DND-41 (cell line): ENCODE measurements around the gene CALML6.
A peak's percentile ranks its signal among the peaks of the same experiment; 100 is the strongest.

Source experiments
- ATAC-seq: fragments of 200-7000 bp; cut with Tn5 transposase; 3 replicates; pipeline ENCODE4 v1.9.1; 2021; ENCODE audit warnings: low read depth; ENCODE audit not compliant: insufficient read depth
- DNase-seq: peaks from one replicate; pipeline ENCODE4 v3.0.0-alpha.2; 2020
- H2AFZ ChIP-seq: 2 replicates; pipeline ENCODE4 v1.6.0; 2012; ENCODE audit warnings: low read depth, low read length
- H3K27ac ChIP-seq: 2 replicates; pipeline ENCODE4 v1.5.1; 2012; ENCODE audit warnings: low read length, inconsistent platforms
- H3K27me3 ChIP-seq: fragments of 200-600 bp; sonication (generic); 2 replicates; pipeline ENCODE4 v1.6.0; 2012; ENCODE audit warnings: low read length, mild to moderate bottlenecking, inconsistent platforms; ENCODE audit not compliant: insufficient read depth, poor library complexity
- H3K36me3 ChIP-seq: 2 replicates; pipeline ENCODE4 v1.5.1; 2012; ENCODE audit warnings: low read length, inconsistent platforms; ENCODE audit not compliant: insufficient read depth
- H3K4me1 ChIP-seq: 2 replicates; pipeline ENCODE4 v1.5.1; 2012; ENCODE audit warnings: mild to moderate bottlenecking, low read length; ENCODE audit not compliant: insufficient read depth
- H3K4me2 ChIP-seq: 2 replicates; pipeline ENCODE4 v1.6.0; 2012; ENCODE audit warnings: mild to moderate bottlenecking, moderate library complexity, low read length, inconsistent platforms; ENCODE audit not compliant: insufficient read depth
- H3K4me3 ChIP-seq, 2 experiments: fragments of 200-600 bp in 1 of 2; shearing (Covaris generic) in 1 of 2; 2 replicates each; pipeline ENCODE4 v1.5.1; 2012 to 2016; ENCODE audit warnings: inconsistent platforms in 2 of 2, low read length in 2 of 2, mild to moderate bottlenecking in 2 of 2, low read depth in 1 of 2, moderate library complexity in 1 of 2
- H3K79me2 ChIP-seq: 2 replicates; pipeline ENCODE4 v1.6.0; 2012; ENCODE audit warnings: low read length, inconsistent platforms; ENCODE audit not compliant: insufficient read depth
- H3K9ac ChIP-seq: 2 replicates; pipeline ENCODE4 v1.6.0; 2012; ENCODE audit warnings: low read depth, mild to moderate bottlenecking, inconsistent platforms, low read length, moderate library complexity
- H3K9me3 ChIP-seq: 2 replicates; pipeline ENCODE4 v1.5.1; 2012; ENCODE audit warnings: low read length, moderate library complexity, mild to moderate bottlenecking, inconsistent platforms; ENCODE audit not compliant: insufficient read depth, severe bottlenecking
- H4K20me1 ChIP-seq: 2 replicates; pipeline ENCODE4 v1.6.0; 2012; ENCODE audit warnings: low read length; ENCODE audit not compliant: insufficient read depth
- EZH2 ChIP-seq: IDR thresholded peaks from 3 replicates; pipeline ENCODE4 v1.6.1; 2012; ENCODE audit warnings: borderline replicate concordance, low read depth, mild to moderate bottlenecking, moderate library complexity, low read length, inconsistent platforms; ENCODE audit not compliant: severe bottlenecking
- TF ChIP-seq, protein P1 (sequence below): IDR thresholded peaks from 2 replicates; pipeline ENCODE4 v1.5.1; 2012; ENCODE audit warnings: borderline replicate concordance, low read length, moderate library complexity, mild to moderate bottlenecking; ENCODE audit not compliant: poor library complexity, severe bottlenecking; ENCODE audit errors: extremely low read depth

Gene CALML6

DNA sequence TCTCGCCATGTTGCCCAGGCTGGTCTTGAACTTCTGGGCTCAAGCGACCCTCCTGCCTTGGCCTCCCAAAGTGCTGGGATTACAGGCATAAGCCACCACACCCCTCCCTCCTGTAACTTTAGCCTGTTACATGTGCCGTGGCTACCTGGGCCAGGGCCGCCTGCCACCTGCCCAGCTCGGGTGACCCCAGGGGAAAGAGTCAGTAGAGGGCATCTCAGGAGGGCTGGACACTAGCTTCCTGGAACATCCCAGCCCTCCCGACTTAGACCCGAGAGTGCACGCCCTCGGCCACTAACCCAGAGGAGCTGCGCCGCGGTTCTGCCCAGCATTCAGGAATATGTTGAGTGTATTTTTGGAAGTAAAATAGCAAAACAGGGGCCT is 44.4 kb downstream of the CALML6 start:
- Histone ChIP-seq H3K27me3 (no peaks in the 10 kb centered on the region), H3K4me1 (no peaks in the 10 kb centered on the region), H4K20me1 (peaks cover 5% of the 10 kb centered on the region; the same call in 1 of the 2 replicates), H3K36me3 (no peaks in the 10 kb centered on the region), H3K9me3 (no peaks in the 10 kb centered on the region), H3K9ac (no peak overlapping the region), H3K79me2 (no peaks in the 10 kb centered on the region), H3K4me2 (no peak overlapping the region), H3K27ac (no peak overlapping the region), H3K4me3 (no peak overlapping the region), H2AFZ (no peak overlapping the region)
- ATAC-seq (no peak), DNase-seq (no peak)
- TF ChIP-seq, protein P1, sequence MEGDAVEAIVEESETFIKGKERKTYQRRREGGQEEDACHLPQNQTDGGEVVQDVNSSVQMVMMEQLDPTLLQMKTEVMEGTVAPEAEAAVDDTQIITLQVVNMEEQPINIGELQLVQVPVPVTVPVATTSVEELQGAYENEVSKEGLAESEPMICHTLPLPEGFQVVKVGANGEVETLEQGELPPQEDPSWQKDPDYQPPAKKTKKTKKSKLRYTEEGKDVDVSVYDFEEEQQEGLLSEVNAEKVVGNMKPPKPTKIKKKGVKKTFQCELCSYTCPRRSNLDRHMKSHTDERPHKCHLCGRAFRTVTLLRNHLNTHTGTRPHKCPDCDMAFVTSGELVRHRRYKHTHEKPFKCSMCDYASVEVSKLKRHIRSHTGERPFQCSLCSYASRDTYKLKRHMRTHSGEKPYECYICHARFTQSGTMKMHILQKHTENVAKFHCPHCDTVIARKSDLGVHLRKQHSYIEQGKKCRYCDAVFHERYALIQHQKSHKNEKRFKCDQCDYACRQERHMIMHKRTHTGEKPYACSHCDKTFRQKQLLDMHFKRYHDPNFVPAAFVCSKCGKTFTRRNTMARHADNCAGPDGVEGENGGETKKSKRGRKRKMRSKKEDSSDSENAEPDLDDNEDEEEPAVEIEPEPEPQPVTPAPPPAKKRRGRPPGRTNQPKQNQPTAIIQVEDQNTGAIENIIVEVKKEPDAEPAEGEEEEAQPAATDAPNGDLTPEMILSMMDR = no peak
- TF ChIP-seq EZH2 = no peak

DNA sequence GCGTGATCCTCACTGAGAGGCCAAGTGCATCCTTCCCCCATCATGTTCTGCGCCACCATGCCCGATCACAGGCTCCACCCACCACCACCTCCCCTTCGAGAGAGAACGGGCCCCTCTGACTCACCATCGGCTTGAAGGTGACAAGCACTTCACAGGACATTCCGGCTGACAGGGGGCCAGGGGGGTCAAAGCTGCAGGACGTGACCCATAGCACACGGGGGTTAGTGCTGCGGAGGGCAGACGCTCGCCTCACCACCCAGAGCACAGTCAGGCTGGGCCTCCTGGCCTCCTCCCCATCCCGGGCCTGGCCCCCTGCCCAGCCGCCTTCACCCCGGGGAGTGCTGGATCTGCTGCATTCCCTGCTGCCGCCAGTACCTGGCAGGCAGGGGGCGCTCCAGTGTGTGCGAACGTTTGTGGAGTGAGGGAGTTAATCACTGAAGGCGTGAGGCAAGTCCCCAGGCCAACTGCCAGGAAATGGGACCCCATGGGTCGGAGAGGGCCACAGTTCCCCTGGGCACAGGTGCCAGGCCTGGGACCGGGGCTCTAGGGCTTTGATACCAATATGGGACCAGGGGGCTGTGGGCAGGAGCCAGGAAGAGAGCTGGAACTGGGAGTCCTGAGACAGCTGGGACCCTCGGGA is 44.9 kb downstream of the CALML6 start:
- Histone ChIP-seq H3K4me2 (no peak overlapping the region), H3K4me1 (no peaks in the 10 kb centered on the region), H3K27ac (no peak overlapping the region), H3K79me2 (no peaks in the 10 kb centered on the region), H3K4me3 (no peak overlapping the region), H3K27me3 (no peaks in the 10 kb centered on the region), H2AFZ (no peak overlapping the region), H3K9me3 (no peaks in the 10 kb centered on the region), H3K36me3 (no peaks in the 10 kb centered on the region), H4K20me1 (peaks cover 5% of the 10 kb centered on the region; the same call in 1 of the 2 replicates), H3K9ac (no peak overlapping the region)
- TF ChIP-seq, protein P1 = peak; percentile 87
- no peak for TF ChIP-seq EZH2
- DNase-seq (peak; percentile 77), ATAC-seq (peak; percentile 91)

DNA sequence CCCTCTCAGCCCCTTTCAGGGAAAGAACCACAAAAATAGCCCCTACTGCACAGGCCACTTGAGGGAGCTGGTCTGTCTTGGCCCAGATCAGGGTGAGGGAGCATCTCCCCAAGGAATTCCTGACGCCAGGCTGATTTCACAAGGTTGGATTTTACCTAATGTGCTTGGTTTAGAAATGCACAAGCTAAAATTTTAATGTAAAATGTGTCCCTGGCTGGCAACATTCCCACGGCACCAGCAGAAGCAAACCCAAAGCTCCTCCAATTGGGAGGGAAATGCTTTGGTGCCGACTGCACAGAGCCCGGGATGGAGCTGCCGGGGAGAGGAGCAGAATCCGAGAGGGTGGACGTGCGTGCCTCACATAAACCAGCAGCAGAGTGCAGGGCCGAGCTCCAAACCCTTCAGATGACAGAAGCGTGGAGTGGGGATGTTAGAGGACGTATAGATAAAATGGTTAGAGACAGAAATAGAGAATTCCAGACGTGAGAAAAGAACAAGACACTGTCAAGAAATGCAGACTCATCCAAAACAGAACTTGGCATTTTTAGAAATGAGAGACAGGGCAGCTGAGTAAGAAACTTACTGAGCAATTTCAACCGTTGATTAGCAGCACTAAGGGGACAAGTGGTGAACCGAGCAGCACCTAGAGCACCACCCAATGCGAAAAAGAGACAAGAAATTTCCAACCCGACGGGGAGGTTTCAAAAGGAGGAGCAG is 45.6 kb downstream of the CALML6 start:
- H3K9ac ChIP-seq = no peak overlapping the region
- DNase-seq (no peak), ATAC-seq (no peak)
- no peaks in the 10 kb centered on the region for H3K9me3 ChIP-seq
- peaks cover 5% of the 10 kb centered on the region; the same call in 1 of the 2 replicates for H4K20me1 ChIP-seq
- no peaks in the 10 kb centered on the region for H3K27me3 ChIP-seq
- H3K4me1 ChIP-seq = no peaks in the 10 kb centered on the region
- no peak overlapping the region for H3K4me2 ChIP-seq
- TF ChIP-seq, protein P1 = no peak
- TF ChIP-seq EZH2 = no peak
- no peak overlapping the region for H2AFZ ChIP-seq
- H3K36me3 ChIP-seq = no peaks in the 10 kb centered on the region
- H3K4me3 ChIP-seq = no peak overlapping the region
- H3K79me2 ChIP-seq = no peaks in the 10 kb centered on the region
- H3K27ac ChIP-seq = no peak overlapping the region
